ENCODE results near the gene RAI1.

RAI1 gene

GRCh38 chr17:17712268-17712924, 31.1 kb downstream of the RAI1 start:
- Histone ChIP-seq H3K27ac (no peak overlapping the region), H3K36me3 (ENCODE audit: insufficient read depth, low read length) (no peaks in the 10 kb centered on the region), H3K9me3 (ENCODE audit: low read depth, low read length) (no peaks in the 10 kb centered on the region), H3K4me3 (no peak overlapping the region), H3K9ac (ENCODE audit: insufficient read length) (no peak overlapping the region)
- TF ChIP-seq EZH2 (IDR thresholded peaks at IDR 0.05), result no peak
- no peak for TF ChIP-seq POLR2AphosphoS5 (IDR thresholded peaks at IDR 0.05; ENCODE audit: borderline replicate concordance, low read depth, low read length)
- no peak for TF ChIP-seq FOXP2 (optimal IDR thresholded peaks at IDR 0.05; ENCODE audit: control extremely low read depth, extremely low read length, insufficient read depth)
- DNase-seq (ENCODE audit: low read depth, low spot score), result no peak

- 0 out of 2 replicates have a peak overlapping the region, but pooled peaks have one; percentile 19 for H3K27ac ChIP-seq
- TF ChIP-seq EZH2 (IDR thresholded peaks at IDR 0.05) (no peak), POLR2AphosphoS5 (IDR thresholded peaks at IDR 0.05; ENCODE audit: borderline replicate concordance, low read depth, low read length) (no peak), FOXP2 (optimal IDR thresholded peaks at IDR 0.05; ENCODE audit: control extremely low read depth, extremely low read length, insufficient read depth) (no peak)
- H3K36me3 ChIP-seq (ENCODE audit: insufficient read depth, low read length), result no peaks in the 10 kb centered on the region
- no peak for DNase-seq (ENCODE audit: low read depth, low spot score)
- no peak overlapping the region for H3K9ac ChIP-seq (ENCODE audit: insufficient read length)
- H3K4me3 ChIP-seq, result no peak overlapping the region
- H3K9me3 ChIP-seq (ENCODE audit: low read depth, low read length), result no peaks in the 10 kb centered on the region
These were observed 32.6 kb downstream of the RAI1 start for GRCh38 chr17:17713839-17714238.

- H3K36me3 ChIP-seq (ENCODE audit: insufficient read depth, low read length), result no peaks in the 10 kb centered on the region
- DNase-seq (ENCODE audit: low read depth, low spot score), result no peak
- H3K27ac ChIP-seq, result 0 out of 2 replicates have a peak overlapping the region, but pooled peaks have one; percentile 19
- H3K4me3 ChIP-seq, result no peak overlapping the region
- TF ChIP-seq EZH2 (IDR thresholded peaks at IDR 0.05) (no peak), POLR2AphosphoS5 (IDR thresholded peaks at IDR 0.05; ENCODE audit: borderline replicate concordance, low read depth, low read length) (no peak), FOXP2 (optimal IDR thresholded peaks at IDR 0.05; ENCODE audit: control extremely low read depth, extremely low read length, insufficient read depth) (no peak)
- no peak overlapping the region for H3K9ac ChIP-seq (ENCODE audit: insufficient read length)
- H3K9me3 ChIP-seq (ENCODE audit: low read depth, low read length), result no peaks in the 10 kb centered on the region
These were observed 33.1 kb downstream of the RAI1 start for GRCh38 chr17:17714261-17714866.

GRCh38 chr17:17714879-17715278, 33.6 kb downstream of the RAI1 start:
- Histone ChIP-seq H3K36me3 (ENCODE audit: insufficient read depth, low read length) (no peaks in the 10 kb centered on the region), H3K9me3 (ENCODE audit: low read depth, low read length) (no peaks in the 10 kb centered on the region), H3K9ac (ENCODE audit: insufficient read length) (no peak overlapping the region), H3K4me3 (no peak overlapping the region), H3K27ac (no peak overlapping the region)
- no peak for DNase-seq (ENCODE audit: low read depth, low spot score)
- TF ChIP-seq EZH2 (IDR thresholded peaks at IDR 0.05) (no peak), POLR2AphosphoS5 (IDR thresholded peaks at IDR 0.05; ENCODE audit: borderline replicate concordance, low read depth, low read length) (no peak), FOXP2 (optimal IDR thresholded peaks at IDR 0.05; ENCODE audit: control extremely low read depth, extremely low read length, insufficient read depth) (no peak)

GRCh38 chr17:17716837-17717523, 35.7 kb downstream of the RAI1 start:
- TF ChIP-seq FOXP2 (optimal IDR thresholded peaks at IDR 0.05; ENCODE audit: control extremely low read depth, extremely low read length, insufficient read depth) (no peak), POLR2AphosphoS5 (IDR thresholded peaks at IDR 0.05; ENCODE audit: borderline replicate concordance, low read depth, low read length) (no peak), EZH2 (IDR thresholded peaks at IDR 0.05) (no peak)
- H3K36me3 ChIP-seq (ENCODE audit: insufficient read depth, low read length), result no peaks in the 10 kb centered on the region
- no peaks in the 10 kb centered on the region for H3K9me3 ChIP-seq (ENCODE audit: low read depth, low read length)
- no peak overlapping the region for H3K9ac ChIP-seq (ENCODE audit: insufficient read length)
- no peak overlapping the region for H3K4me3 ChIP-seq
- no peak overlapping the region for H3K27ac ChIP-seq
- no peak for DNase-seq (ENCODE audit: low read depth, low spot score)

- no peaks in the 10 kb centered on the region for H3K9me3 ChIP-seq (ENCODE audit: low read depth, low read length)
- H3K27ac ChIP-seq, result no peak overlapping the region
- no peak for DNase-seq (ENCODE audit: low read depth, low spot score)
- no peak overlapping the region for H3K9ac ChIP-seq (ENCODE audit: insufficient read length)
- no peaks in the 10 kb centered on the region for H3K36me3 ChIP-seq (ENCODE audit: insufficient read depth, low read length)
- H3K4me3 ChIP-seq, result no peak overlapping the region
- TF ChIP-seq FOXP2 (optimal IDR thresholded peaks at IDR 0.05; ENCODE audit: control extremely low read depth, extremely low read length, insufficient read depth), result no peak
- TF ChIP-seq POLR2AphosphoS5 (IDR thresholded peaks at IDR 0.05; ENCODE audit: borderline replicate concordance, low read depth, low read length), result no peak
- no peak for TF ChIP-seq EZH2 (IDR thresholded peaks at IDR 0.05)
These were observed 37.0 kb downstream of the RAI1 start for GRCh38 chr17:17718251-17718650.

GRCh38 chr17:17719199-17719940, 38.1 kb downstream of the RAI1 start:
- DNase-seq (ENCODE audit: low read depth, low spot score), result no peak
- Histone ChIP-seq H3K9me3 (ENCODE audit: low read depth, low read length) (no peaks in the 10 kb centered on the region), H3K9ac (ENCODE audit: insufficient read length) (no peak overlapping the region), H3K4me3 (no peak overlapping the region), H3K36me3 (ENCODE audit: insufficient read depth, low read length) (no peaks in the 10 kb centered on the region), H3K27ac (no peak overlapping the region)
- TF ChIP-seq FOXP2 (optimal IDR thresholded peaks at IDR 0.05; ENCODE audit: control extremely low read depth, extremely low read length, insufficient read depth), result no peak
- TF ChIP-seq POLR2AphosphoS5 (IDR thresholded peaks at IDR 0.05; ENCODE audit: borderline replicate concordance, low read depth, low read length), result no peak
- no peak for TF ChIP-seq EZH2 (IDR thresholded peaks at IDR 0.05)
